ENCODE data around the gene KRTAP5-1.
"Not testable (repeated sequence)": the region's sequence is repeated elsewhere in the genome, so short reads cannot be mapped to it uniquely, and the experiment has no call there.

Gene KRTAP5-1

DNA sequence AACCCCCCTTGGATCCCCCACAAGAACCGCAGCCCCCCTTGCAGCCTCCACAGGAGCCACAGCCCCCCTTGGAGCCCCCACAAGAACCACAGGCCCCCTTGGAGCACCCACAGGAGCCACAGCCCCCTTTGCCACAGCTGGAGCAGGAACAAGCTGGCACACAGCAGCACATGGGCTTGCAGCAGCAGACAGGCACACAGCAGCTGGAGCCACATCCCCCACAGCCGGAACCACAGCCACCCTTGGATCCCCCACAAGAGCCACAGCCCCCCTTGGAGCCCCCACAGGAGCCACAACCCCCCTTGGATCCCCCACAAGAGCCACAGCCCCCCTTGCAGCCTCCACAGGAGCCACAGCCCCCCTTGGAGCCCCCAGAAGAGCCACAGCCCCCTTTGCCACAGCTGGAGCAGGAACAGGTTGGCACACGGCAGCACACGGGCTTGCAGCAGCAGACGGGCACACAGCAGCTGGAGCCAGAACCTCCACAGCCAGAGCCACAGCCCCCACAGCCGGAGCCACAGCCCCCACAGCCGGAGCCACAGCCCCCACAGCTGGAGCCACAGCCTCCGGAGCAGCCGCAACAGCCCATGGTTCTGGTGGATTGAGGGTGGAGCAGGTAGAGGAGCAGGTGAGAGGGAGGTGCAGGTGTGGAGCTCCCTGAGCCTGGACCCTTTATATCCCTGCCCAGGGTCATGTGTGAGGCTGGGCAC lies at the start of gene KRTAP5-1:
Gene KRTAP5-1 (minus strand): TSS at position 623 of the 710 bp plus-strand sequence. CDS start 34 bp downstream, at position 589.
- not testable (repeated sequence) for DNase-seq (ENCODE audit: low read depth)

DNA sequence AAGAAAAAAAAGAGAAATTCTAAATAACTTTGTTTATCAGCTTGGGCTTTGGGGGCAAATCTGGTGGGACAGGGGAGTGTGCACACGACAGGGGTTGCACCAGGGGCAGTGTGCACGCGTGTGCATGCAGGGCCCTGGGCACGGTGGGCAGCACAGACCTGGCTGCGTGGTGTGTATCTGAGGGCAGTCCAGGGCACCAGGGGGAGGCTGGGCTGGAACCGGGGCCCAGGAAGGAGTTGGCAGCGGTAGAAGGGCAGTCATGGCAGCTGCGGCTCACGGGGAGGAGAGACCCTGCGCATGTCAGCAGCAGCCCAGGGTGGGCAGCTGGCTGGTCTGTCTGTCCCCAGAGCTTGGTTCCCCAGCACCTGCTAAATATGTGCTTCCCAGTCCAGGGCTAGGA lies 48.8 kb upstream of the KRTAP5-1 start:
- DNase-seq (ENCODE audit: low read depth): no peak

GRCh38 chr11:1632053-1632714 lies 47.1 kb upstream of the KRTAP5-1 start:
- no peak for DNase-seq (ENCODE audit: low read depth)

- DNase-seq (ENCODE audit: low read depth): no peak
Observed at GRCh38 chr11:1631066-1631568, 46.0 kb upstream of the KRTAP5-1 start.

DNA sequence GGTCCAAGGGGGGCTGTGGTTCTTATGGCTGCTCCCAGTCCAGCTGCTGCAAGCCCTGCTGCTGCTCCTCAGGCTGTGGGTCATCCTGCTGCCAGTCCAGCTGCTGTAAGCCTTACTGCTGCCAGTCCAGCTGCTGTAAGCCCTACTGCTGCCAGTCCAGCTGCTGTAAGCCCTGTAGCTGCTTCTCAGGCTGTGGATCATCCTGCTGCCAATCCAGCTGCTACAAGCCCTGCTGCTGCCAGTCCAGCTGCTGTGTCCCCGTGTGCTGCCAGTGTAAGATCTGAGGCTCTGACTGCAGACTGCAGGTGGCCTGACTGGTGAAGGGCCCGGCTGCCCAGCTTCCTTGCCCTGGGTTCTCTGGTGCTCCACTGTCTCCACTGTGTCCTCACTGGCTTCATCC lies 45.2 kb upstream of the KRTAP5-1 start:
- no peak for DNase-seq (ENCODE audit: low read depth)

GRCh38 chr11:1629326-1630185 lies 44.5 kb upstream of the KRTAP5-1 start, which contains the start of gene KRTAP5-5:
KRTAP5-5 (plus strand) TSS chr11:1629775; CDS start chr11:1629841, 66 bp downstream.
- DNase-seq (ENCODE audit: low read depth): no peak

- DNase-seq (ENCODE audit: low read depth): peak; percentile 42
Observed at GRCh38 chr11:1628506-1629325, 43.6 kb upstream of the KRTAP5-1 start.

- no peak for DNase-seq (ENCODE audit: low read depth)
Observed at GRCh38 chr11:1625541-1625940, 40.5 kb upstream of the KRTAP5-1 start.

DNA sequence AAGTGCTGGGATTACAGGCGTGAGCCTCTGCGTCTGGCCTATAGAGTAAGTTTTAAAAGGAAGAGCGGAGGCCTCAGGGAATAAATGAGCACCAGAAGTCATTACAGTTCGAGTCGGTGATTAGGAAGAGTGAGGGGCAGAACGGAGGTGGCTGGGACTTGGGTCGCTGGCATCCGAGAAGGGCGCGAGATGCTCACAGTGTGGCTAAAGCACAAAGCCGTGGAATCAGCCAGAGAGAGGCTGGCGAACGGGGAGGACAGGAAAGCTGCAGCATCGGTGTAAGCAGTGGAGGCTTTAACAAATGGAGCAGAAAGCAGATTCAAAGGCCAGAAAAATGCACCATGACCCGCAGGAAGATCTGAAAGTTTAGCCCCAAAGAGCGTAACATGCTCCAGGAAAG lies 39.5 kb upstream of the KRTAP5-1 start:
- no peak for DNase-seq (ENCODE audit: low read depth)

- no peak for DNase-seq (ENCODE audit: low read depth)
Observed at GRCh38 chr11:1623716-1624115, 38.6 kb upstream of the KRTAP5-1 start.

- no peak for DNase-seq (ENCODE audit: low read depth)
Observed at GRCh38 chr11:1622086-1622485, 37.0 kb upstream of the KRTAP5-1 start, which contains the start of gene KRTAP5-4. KRTAP5-4 (minus strand) TSS chr11:1622138; CDS start chr11:1622093, 45 bp downstream.

- DNase-seq (ENCODE audit: low read depth): no peak
Observed at GRCh38 chr11:1619449-1619848, 34.4 kb upstream of the KRTAP5-1 start.

DNA sequence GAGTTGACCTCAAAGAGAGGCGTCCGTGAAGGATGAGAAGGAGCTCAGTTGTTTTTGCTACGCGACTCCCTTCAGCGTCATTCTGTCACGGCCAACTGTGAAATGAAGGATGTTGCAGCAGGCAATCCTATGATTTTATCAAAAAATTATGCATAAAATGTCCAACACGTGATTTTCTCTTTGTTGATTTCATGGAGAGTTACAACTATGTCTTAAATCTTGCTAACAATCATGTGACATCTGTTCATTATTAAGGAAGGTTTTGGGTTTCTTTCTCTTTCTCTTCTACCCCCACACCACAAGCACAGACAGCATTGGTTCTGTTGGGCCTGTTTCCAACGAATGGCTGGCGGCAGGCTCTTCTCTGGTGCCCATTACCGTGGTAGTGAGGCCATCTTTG lies 33.1 kb upstream of the KRTAP5-1 start:
- DNase-seq (ENCODE audit: low read depth): no peak

DNA sequence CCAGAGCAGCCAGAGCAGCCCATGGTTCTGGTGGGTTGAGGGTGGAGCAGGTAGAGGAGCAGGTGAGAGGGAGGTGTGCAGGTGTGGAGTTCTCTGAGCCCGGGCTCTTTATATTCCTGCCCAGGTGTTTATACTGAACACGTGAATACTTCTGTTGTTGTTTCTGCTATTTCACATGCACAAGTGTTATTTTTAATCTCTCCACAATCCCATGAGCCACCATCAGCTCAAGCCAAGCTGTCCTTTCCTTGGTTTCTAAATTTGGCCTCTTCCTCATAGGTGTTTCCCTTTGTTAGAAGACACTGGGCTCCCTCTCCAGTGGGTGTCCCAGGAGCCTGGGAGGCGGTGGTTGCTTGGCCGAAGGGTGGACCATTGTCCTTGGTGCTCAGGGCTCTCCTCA lies 23.3 kb upstream of the KRTAP5-1 start, which contains the start of gene KRTAP5-3:
Gene KRTAP5-3 (minus strand): TSS at position 101 of the 400 bp plus-strand sequence. CDS start 78 bp downstream, at position 23.
- no peak for DNase-seq (ENCODE audit: low read depth)

DNA sequence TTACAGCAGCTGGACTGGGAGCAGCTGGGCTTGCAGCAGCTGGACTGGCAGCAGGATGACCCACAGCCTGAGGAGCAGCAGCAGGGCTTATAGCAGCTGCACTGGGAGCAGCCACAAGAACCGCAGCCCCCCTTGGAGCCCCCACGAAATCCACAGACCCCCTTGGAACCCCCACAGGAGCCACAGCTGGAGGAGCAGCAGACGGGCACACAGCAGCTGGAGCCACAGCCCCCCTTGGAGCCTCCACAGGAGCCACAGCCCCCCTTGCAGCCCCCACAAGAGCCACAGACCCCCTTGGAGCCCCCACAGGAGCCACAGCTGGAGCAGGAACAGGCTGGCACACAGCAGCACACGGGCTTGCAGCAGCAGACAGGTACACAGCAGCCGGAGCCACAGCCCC lies 22.8 kb upstream of the KRTAP5-1 start:
- not testable (repeated sequence) for DNase-seq (ENCODE audit: low read depth)

GRCh38 chr11:1607156-1607845 lies 22.2 kb upstream of the KRTAP5-1 start:
- DNase-seq (ENCODE audit: low read depth): not testable (repeated sequence)

GRCh38 chr11:1605923-1606322 lies 20.8 kb upstream of the KRTAP5-1 start:
- not testable (repeated sequence) for DNase-seq (ENCODE audit: low read depth)

DNA sequence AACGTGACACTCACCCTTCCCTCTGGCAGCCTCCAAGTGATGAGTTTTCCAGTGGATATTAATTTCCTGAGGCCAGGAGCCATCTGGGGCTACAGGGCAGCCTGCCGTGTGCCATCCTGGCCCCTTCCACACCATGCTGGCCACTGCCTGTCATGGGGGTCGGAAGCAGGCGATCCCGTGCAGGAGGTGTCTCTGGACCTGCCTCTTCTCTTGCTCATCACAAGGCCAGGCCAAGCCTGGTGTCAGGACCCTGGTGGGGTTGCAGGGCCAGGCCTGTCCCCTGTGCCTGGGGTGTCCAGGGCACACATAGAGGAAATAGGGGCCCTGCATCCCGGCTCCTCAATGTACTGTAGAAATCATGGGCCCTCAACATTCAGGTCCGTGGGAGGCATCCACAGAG lies 19.6 kb upstream of the KRTAP5-1 start:
- DNase-seq (ENCODE audit: low read depth): no peak

- DNase-seq (ENCODE audit: low read depth): no peak
Observed at GRCh38 chr11:1604181-1604580, 19.1 kb upstream of the KRTAP5-1 start.

GRCh38 chr11:1603629-1604028 lies 18.5 kb upstream of the KRTAP5-1 start:
- no peak for DNase-seq (ENCODE audit: low read depth)

- DNase-seq (ENCODE audit: low read depth): not testable (repeated sequence)
Observed at GRCh38 chr11:1601663-1602062, 16.6 kb upstream of the KRTAP5-1 start.

Data from activated T-helper 1 cell treated with Interleukin-2 at 50 U/mL for 16 hours (primary cell).